ENCODE data around the gene ZNF513. TPM values are rescaled to one million over a fixed set of nuclear protein-coding genes. Genes with fewer than 3 reads are reported as not detected.

Gene ZNF513
- total RNA-seq, 2 donors from 2014 or later = 4.7 to 6.2 TPM

DNA sequence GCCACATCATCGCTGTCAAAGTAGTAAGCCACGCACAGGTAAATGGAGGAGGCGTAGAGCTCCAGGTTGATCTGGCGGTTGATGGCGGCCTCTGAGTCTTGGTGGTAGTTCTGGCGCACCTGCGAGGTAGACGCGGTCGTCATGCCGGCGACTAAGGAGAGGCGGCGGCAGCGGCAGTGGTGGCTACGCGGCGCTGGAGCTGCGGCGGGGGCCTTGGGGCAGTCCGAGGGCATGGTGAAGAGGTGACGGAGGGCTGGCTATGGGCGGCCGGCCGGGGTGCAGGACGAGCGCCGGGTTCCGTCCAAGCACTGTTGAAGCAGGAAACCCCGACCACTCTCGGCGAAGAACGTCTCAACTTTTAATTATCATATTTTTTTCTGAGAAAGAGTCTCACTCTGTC lies 12.7 kb upstream of the ZNF513 start:
- Histone ChIP-seq H3K27ac (no peak overlapping the region), H3K4me3 (no peak overlapping the region), H3K9me3 (no peaks in the 10 kb centered on the region), H3K27me3 (no peaks in the 10 kb centered on the region), H3K36me3 (no peaks in the 10 kb centered on the region), H3K4me1 (no peaks in the 10 kb centered on the region)
- TF ChIP-seq, protein P1, sequence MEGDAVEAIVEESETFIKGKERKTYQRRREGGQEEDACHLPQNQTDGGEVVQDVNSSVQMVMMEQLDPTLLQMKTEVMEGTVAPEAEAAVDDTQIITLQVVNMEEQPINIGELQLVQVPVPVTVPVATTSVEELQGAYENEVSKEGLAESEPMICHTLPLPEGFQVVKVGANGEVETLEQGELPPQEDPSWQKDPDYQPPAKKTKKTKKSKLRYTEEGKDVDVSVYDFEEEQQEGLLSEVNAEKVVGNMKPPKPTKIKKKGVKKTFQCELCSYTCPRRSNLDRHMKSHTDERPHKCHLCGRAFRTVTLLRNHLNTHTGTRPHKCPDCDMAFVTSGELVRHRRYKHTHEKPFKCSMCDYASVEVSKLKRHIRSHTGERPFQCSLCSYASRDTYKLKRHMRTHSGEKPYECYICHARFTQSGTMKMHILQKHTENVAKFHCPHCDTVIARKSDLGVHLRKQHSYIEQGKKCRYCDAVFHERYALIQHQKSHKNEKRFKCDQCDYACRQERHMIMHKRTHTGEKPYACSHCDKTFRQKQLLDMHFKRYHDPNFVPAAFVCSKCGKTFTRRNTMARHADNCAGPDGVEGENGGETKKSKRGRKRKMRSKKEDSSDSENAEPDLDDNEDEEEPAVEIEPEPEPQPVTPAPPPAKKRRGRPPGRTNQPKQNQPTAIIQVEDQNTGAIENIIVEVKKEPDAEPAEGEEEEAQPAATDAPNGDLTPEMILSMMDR (IDR thresholded peaks at IDR 0.05) = no peak
- DNase-seq (ENCODE audit: low spot score) = no peak

DNA sequence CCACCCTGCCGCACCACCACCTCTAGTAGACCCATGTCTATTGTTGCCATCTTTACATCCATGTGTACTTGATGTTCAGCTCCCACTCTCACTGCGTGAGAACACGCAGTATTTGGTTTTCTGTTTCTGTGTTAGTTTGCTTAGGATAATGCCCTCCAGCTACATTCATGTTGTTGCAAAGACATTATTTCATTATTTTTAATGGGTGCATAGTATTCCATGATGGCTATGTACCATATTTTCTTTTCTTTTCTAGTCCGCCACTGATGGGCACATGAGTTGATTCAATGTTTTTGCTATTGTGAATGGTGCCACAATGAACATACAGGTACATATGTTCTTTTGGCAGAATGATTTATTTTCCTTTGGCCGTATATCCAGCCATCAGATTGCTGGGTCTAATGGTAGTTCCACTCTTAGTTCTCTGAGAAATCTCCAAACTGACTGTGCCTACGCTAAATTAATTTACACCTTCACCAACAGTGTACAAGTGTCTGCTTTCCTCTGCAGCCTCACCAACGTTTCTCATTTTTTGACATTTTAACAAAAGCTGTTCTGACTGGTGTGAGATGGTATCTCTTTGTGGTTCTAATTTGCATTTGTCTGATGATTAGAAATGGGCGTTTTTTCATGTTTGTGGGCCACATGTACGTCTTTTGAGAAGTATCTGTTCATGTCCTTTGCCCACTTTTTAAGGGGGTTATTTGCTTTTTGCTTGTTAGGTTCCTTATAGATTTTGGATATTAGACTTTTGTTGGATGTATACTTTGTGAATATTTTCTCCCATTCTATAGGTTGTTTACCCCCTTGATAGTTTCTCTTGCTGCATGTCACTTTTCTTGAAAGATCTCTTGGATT lies 10.5 kb upstream of the ZNF513 start:
- no peaks in the 10 kb centered on the region for H3K27me3 ChIP-seq

DNA sequence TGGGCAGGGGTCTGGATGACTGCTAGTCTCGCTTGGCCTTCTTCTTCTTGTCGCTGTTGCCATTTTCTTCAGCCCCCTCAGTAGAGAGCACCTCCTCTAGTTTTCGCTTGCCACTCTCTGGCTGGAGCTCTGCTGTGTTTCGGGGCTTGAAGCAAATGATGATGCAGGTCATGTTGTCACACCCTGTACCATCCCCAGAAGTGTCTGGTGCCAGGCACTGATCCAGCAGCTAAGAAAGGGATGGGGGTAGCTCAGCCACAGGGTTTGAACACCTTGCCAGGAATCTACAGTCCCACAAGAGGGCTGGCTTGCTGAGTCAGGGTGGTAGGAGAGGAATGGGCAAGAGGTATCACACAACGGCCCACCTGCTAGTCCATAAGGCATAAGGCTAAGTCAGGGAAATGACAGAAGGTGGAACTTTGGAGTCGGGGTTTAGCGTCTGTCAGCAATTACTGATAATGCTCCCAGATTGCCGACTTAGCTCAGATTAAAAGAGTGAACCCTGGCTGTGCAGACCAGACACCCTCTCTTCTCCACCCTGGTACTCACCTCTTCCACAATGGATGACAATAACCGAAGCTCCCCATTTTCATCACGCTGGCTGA lies 1.1 kb upstream of the ZNF513 start:
- H3K4me3 ChIP-seq = peak overlapping the region in 1 of 2 donors; percentile 68
- peaks cover 51% of the 10 kb centered on the region for H3K36me3 ChIP-seq
- DNase-seq (ENCODE audit: low spot score) = no peak
- peak overlapping the region; percentile 87 to 93 for H3K27ac ChIP-seq
- TF ChIP-seq, protein P1 (IDR thresholded peaks at IDR 0.05) = no peak
- no peaks in the 10 kb centered on the region for H3K27me3 ChIP-seq
- H3K9me3 ChIP-seq = no peaks in the 10 kb centered on the region
- peaks cover 0 to 37% of the 10 kb centered on the region in 2 donors for H3K4me1 ChIP-seq

More for the DNA sequence above, 10.5 kb upstream of the ZNF513 start:
- no peak overlapping the region for H3K27ac ChIP-seq
- H3K4me1 ChIP-seq = no peaks in the 10 kb centered on the region
- TF ChIP-seq, protein P1 (IDR thresholded peaks at IDR 0.05) = no peak
- DNase-seq (ENCODE audit: low spot score) = no peak
- no peaks in the 10 kb centered on the region for H3K36me3 ChIP-seq
- H3K4me3 ChIP-seq = no peak overlapping the region
- H3K9me3 ChIP-seq = no peaks in the 10 kb centered on the region

DNA sequence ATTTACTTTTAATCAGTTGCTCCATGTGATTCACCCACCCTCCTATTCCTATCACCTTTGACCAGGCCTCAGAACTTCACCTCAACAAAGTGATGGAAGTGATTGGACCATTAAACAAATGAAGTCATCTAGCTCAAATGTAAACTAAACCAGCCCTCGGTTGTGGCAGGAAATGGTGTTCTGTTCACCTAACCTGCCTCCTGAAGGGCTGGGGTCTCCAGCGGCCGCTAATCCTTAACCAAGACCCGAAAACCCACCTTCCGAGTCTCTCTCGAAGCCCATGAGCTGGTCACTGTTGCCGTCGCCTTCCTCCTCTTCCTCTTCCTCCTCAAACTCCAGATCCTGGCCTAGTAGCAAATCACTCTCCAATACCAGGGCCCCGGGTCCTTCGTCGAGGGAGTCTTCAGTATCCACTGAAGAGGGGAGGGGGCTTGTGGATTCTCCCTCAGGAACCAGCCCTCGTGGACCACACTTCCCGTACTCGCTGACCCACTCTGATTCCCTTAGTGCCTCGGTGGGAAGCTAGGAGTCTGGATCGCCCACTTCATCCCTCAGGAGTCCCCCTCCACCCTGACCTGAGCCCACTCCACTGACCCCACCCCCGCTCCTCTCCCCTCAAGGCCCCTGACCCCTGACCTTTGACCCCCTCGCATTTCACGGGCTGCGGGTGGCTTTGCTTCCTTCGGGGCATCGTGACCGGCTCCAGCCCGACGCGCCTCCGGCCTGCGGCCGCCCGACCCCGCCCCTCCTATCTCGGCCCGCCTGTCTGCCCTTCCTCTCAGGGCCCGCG lies 503 bp downstream of the ZNF513 start:
- H3K27me3 ChIP-seq = no peaks in the 10 kb centered on the region
- H3K4me1 ChIP-seq = peaks cover 0 to 37% of the 10 kb centered on the region in 2 donors
- H3K36me3 ChIP-seq = peaks cover 59% of the 10 kb centered on the region
- peak overlapping the region; percentile 87 to 93 for H3K27ac ChIP-seq
- no peaks in the 10 kb centered on the region for H3K9me3 ChIP-seq
- peak overlapping the region; percentile 60 to 68 for H3K4me3 ChIP-seq
- peak; percentile 70 for DNase-seq (ENCODE audit: low spot score)
- TF ChIP-seq, protein P1 (IDR thresholded peaks at IDR 0.05) = no peak

DNA sequence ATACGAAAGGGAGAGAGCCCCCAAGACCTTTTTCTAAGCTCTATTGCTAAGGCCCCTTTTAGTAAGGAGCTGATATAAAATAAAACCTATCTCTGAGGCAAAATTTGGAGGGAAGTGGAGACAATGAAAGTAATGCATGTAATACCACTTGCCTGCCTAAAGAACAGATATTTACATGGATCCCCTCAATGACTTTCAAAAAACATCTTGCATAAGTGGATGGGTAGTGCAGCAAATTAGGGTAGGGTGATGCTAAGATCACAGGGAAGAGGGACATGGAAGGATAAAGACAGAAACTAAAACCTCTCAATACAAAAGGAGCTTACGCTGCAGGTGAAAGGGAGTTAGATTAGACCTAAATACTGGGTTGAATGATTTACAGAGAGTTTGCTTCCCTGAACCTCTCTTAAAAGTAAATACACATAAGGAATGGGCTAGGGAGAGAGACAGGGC lies 1.1 kb downstream of the ZNF513 start:
- DNase-seq (ENCODE audit: low spot score) = no peak
- H3K36me3 ChIP-seq = peaks cover 59% of the 10 kb centered on the region
- H3K27ac ChIP-seq = peak overlapping the region in 1 of 2 donors; percentile 87
- H3K4me3 ChIP-seq = peak overlapping the region in 1 of 2 donors; percentile 68
- peaks cover 0 to 37% of the 10 kb centered on the region in 2 donors for H3K4me1 ChIP-seq
- no peaks in the 10 kb centered on the region for H3K27me3 ChIP-seq
- TF ChIP-seq, protein P1 (IDR thresholded peaks at IDR 0.05) = no peak
- no peaks in the 10 kb centered on the region for H3K9me3 ChIP-seq
